Omental fat pad (tissue), 4 donors: ENCODE data around the gene PRIM1. TPM values are rescaled to one million over a fixed set of nuclear protein-coding genes. Genes with fewer than 3 reads are reported as not detected.

Source experiments
- ATAC-seq: fragments of 150-250 bp; one replicate; pipeline ENCODE4 v1.9.1; 2016; ENCODE audit warnings: mild to moderate bottlenecking, moderate library complexity; ENCODE audit not compliant: low FRiP score
- DNase-seq: peaks from one replicate; pipeline ENCODE4 v3.0.0-alpha.2; 2019; ENCODE audit warnings: low spot score
- CTCF ChIP-seq, 3 donors: fragments of 450-650 bp; IDR thresholded peaks; one replicate each; pipeline ENCODE4 v1.5.1; 2016 to 2017; ENCODE audit warnings: antibody characterized with exemption in 3 of 3, mild to moderate bottlenecking in 3 of 3, moderate library complexity in 2 of 3
- total RNA-seq, 4 donors: library from RNA; depleted of rRNA; stranded (reverse); fragments of >200 nt; gene quantifications; one replicate each; pipeline ENCODE4 v1.1.0, GENCODE V29; 2016

The PRIM1 gene
- total RNA-seq, 4 donors from 2014 or later = 2.8 to 10.7 (median 5.5) TPM

GRCh38 chr12:56785874-56786273 lies 33.8 kb upstream of the PRIM1 start:
- TF ChIP-seq CTCF (IDR thresholded peaks at IDR 0.05) = no peak
- ATAC-seq = no peak
- no peak for DNase-seq

- no peak for TF ChIP-seq CTCF (IDR thresholded peaks at IDR 0.05)
- ATAC-seq (no peak), DNase-seq (no peak)
These were observed 33.2 kb upstream of the PRIM1 start for GRCh38 chr12:56785141-56785865.

GRCh38 chr12:56781726-56782125 lies 29.6 kb upstream of the PRIM1 start:
- no peak for ATAC-seq
- DNase-seq = no peak
- no peak for TF ChIP-seq CTCF (IDR thresholded peaks at IDR 0.05)

- no peak for ATAC-seq
These were observed 26.6 kb upstream of the PRIM1 start for GRCh38 chr12:56778756-56779155.

GRCh38 chr12:56776654-56777053 lies 24.5 kb upstream of the PRIM1 start:
- no peak for DNase-seq
- TF ChIP-seq CTCF (IDR thresholded peaks at IDR 0.05) = no peak
- ATAC-seq = no peak

More at GRCh38 chr12:56778756-56779155, 26.6 kb upstream of the PRIM1 start:
- no peak for TF ChIP-seq CTCF (IDR thresholded peaks at IDR 0.05)
- DNase-seq = no peak

GRCh38 chr12:56775638-56776037 lies 23.5 kb upstream of the PRIM1 start:
- no peak for DNase-seq
- TF ChIP-seq CTCF (IDR thresholded peaks at IDR 0.05) = no peak
- no peak for ATAC-seq

- ATAC-seq (no peak), DNase-seq (no peak)
- TF ChIP-seq CTCF (IDR thresholded peaks at IDR 0.05) = no peak
These were observed 21.0 kb upstream of the PRIM1 start for GRCh38 chr12:56773113-56773512.
